CD4-positive, alpha-beta T cell treated with Interleukin-4 for 1 hour (primary cell): ENCODE measurements around the gene TANC1.

Experiments used
- DNase-seq, 2 donors: peaks; one replicate each; pipeline ENCODE4 v3.0.0-alpha.2; 2020 to 2022

Gene TANC1

DNA sequence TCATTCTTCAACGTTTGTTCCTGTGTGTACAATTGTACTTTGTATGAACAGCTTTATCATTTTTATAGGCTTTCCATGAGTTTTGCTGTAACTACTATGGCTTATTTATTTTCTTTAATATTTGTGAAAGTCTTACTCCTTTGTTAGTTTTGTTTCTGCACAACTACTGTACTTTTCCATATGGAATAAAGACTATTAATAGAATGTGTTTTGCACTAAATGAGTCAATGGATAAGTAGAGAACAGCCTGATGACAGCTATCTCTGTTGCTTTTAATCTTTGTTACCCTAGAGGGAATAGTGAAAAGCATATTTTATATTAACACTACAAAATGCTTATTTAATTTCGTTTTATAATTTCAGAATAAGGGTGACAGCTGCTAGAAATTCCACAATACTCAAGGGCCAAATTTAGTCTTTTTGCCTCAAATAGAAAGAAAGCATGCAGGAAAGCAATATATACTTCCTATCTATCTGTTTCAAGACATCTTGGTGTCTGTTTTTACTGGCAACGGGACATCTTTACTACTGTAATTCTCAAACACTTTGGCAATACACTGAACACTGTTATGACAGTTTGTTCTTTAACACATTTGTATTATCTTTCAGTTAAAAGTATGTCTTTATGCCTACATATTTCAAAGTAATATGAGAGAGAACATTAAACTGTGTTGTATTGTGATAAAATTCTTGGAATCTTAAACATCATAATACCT is 264.2 kb downstream of the TANC1 start:
- no peak for DNase-seq

DNA sequence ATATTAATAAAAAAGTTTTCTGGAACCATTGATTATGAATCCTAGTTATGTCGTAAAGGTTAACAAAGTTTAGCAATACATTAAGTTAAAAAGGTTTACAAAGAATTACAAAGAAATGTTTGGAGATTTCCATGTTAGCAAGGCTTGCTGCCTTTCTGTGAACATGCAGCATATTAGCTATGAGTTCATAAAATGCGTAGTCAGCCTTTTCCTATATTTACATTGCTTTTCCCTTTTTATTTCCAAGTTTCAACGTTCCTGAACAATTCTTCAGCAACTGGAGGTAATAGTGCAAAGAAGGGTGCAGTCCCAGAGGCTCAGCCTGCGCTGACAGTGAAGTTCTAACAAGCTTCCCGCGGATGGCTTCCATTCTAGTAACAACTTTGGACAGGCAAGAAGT is 266.4 kb downstream of the TANC1 start:
- no peak for DNase-seq

DNA sequence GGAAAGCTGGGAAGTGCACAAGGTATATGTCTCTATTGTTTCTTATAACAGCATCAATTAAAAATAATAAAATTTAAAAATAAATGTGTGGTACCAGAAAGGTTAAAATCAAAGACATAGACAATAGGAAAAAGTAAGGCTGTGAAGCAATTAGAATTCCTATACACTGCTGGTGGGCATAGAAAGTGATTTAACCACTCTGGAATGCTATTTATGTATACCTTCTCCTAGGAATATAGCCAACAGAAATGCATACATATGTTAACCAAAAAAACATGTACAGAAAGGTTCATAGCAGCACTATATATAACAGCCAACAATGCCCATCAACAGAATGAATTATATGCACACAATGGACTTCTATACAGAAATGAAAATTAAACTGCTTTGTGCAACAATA is 275.1 kb downstream of the TANC1 start:
- no peak for DNase-seq

DNA sequence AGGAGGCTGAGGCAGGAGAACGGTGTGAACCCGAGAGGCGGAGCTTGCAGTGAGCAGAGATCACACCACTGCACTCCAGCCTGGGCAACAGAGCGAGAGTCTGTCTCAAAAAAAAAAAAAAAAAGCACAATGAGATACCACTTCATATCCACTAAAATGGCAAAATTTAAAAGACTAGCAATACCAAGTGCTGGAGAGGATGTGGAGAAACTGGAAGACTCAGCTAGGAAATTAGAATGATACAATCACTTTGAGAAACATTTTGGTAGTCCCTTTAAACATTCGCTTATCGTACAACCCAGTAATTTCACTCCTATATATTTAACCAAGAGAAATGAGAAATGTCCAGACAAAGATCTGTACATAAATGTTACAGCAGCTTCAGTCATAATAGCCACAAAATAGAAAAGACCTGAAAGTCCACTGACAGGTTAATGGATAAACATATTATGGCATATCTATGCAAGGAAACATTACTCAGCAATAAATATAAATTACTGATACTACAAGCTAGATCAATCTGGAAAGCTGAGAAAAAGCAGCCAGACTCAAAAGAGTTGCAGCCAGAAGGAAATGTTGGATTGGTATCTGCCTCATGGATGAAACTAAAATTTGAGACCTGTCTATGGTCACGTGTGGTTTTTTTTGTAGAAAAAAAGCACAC is 278.0 kb downstream of the TANC1 start:
- no peak for DNase-seq

DNA sequence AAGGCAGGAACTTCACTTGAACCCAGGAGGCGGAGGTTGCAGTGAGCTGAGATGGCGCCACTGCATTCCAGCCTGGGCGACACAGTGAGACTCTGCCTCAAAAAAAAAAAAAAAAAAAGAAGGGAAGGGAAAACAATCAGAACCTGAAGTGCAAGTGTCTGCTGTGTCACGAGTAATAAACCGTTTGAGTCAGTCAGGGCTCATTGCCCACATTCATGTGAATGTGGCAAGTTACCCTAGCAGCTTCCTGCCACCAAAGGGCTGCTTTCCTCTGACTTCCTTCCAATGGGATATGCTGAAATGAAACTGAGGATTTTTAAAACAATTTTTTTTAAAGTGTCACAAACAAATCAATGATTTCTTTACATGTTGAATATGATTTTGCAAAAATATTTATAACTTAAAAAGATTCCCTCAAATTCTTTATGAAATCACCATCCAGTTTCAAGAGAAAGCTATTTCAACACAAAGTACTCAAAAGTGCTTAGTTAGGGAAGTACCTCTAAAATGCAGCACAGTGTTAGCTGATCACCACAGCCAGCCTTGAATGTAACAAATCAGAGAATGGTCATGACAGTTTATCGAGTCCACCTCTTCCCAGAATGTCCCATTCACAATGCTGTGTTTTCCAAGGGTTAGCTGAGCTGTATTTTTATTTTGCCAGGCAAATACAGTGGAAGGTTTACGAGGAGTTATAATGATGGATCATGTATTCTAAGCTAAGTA is 281.7 kb downstream of the TANC1 start:
- DNase-seq: peak in 1 of 2 donors; percentile 30

DNA sequence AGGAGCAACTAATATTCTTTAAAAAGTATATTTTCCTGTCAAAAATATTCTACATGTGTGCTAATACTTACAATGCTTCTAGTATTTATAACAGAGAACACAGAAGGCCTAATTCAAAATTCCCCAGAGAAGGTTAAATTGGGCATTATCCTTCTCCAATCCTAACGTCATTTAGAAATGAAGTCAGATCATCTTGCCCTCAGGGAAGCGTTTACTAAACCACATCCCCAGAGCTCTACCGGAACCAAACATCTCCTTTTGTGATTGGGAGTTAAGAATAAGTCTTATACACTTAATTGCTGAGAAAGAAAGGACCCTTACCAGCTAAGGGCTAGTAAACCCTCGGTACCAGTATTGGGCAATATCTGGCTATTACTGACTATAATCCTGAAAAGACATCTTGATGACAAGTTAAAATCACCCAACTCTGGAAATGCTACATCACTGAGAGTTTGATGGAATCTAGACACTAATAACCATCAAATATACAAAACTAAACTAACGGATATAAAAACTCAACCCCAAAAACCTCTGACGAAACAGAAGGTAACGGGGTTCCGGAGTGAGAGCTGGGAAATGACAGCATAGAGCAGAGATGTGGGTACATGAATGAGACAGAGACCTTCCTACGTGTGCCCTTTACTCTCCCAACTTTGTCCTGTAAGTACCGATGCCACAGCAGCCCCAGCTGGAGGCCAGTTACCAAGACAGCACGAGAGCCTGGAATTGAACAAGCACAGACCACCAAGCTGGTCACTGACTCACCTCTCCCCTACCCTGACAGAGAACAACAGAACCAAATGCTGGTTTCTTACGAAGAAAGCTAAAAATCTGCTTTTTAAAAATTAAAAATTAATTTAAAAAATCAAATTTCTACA is 283.1 kb downstream of the TANC1 start:
- no peak for DNase-seq

DNA sequence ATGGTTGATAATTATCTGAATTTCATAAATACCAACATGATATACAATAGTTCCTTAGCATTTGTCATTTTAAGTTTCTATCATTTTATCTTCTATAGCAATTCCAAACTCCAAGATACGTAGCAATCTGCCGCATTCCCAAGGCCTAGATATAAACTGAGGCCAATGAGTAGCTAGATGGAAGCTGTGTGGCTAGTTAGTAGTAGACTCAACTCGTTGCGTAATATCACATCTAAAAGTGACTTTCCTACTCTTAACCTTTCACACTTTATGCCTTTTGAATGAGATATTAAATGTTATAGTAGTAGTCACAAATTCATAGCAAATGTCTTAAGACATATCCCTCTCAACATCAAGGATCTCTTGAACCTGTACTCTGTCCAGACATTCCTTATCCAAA is 284.5 kb downstream of the TANC1 start:
- no peak for DNase-seq

DNA sequence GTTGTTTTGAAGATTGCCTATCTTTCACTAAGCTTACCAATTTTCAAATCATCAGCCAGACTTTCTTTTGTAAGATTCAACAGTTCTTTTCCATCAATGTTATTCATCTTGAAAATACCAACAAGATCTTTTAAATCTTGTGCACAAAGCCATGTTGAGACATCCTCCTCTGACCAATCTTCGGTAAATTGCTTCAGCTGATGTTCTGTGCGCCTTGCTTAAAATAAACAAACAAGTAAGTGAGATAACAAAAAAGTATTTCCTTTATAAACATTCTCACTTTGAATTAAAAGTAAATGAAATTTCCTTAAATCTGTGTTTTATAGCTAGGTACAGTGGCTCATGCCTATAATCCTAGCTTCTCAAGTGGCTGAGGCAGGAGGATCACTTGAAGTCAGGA is 287.7 kb downstream of the TANC1 start:
- no peak for DNase-seq

DNA sequence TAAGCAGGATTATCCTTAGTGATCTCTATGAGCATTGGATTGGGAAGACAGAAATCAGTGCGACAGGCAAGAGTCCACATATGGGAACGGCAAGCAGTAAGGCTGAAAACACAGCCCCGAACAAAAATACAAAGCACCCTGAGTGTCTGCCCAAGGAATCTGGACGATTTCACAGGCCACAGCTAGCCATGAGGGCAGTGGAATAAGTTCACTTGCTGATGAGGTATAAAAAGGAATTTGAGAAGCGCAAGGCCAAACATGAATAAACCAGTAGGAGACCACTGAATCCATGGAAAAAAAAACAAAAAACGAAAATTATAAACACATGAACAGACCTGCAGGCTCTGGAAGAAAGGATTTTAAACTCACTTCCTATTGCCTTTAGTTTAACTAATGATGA is 293.8 kb downstream of the TANC1 start:
- no peak for DNase-seq

DNA sequence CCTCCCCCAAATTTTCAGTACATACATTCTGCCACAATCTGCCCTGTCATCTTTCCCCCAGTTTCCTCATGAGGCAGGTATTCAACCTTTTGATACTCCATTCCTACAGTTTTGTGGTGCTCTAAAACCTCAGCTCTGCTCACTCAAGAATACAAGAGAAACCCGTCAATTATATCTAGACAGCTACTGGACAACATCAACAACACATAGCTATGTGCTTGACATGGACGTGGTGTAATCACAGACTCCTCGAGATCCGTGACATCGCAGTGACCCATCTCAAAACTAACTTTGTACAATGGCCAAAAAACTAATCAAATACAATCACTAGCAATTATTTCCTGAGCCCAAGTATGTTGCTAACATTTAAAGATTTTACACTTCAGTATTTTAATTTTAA is 294.5 kb downstream of the TANC1 start:
- no peak for DNase-seq

DNA sequence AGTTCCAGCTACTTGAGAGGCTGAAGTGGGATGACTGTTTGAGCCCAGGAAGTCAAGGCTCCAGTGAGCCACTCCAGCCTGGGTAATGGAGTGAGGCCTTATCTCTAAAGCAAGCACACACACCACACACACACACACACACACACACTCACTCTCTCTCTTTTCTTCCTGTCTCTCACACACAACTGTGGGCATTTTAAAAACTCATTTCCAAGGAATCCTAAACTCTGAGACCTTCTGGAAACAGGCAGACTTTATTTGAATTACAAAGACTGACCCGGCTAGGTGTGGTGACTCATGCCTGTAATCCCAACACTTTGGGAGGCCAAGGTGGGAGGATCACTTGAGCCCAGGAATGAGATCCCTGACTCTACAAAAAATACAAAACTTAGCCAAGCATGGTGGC is 296.7 kb downstream of the TANC1 start:
- no peak for DNase-seq

DNA sequence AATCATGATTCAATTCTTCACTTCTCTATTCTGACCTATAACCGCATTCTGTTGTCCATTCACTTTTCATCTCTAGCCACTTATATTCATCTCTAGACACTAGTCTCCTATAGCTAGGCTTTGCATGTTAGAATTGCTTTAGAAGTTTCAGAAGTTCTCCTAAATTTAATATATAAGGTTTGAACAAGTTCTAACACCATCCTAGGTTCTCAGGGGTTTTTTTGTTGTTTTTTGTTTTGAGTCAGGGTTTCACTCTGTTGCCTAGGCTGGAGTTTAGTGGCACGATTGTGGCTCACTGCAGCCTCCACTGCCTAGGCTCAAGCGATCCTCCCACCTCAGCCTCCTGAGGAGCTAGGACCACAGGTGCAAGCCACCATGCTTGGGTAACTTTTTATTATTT is 298.1 kb downstream of the TANC1 start:
- no peak for DNase-seq

DNA sequence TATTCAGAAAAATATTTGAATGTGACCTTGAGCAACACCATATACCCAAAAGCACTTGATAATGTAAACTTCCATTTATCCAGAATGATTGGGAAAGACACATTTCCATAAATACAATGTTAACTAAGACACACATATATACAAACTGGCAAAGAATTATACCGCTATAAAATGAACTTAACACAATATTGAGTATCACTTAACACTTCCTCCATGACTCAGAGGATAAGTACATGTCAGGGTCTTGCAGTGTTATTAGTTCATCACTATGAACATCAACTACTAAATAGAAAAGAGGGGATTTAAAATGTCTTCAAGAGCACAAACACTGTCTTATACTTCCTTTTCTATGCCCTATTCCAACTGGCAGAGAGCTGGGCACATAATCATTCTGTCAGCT is 299.5 kb downstream of the TANC1 start:
- DNase-seq: no peak

DNA sequence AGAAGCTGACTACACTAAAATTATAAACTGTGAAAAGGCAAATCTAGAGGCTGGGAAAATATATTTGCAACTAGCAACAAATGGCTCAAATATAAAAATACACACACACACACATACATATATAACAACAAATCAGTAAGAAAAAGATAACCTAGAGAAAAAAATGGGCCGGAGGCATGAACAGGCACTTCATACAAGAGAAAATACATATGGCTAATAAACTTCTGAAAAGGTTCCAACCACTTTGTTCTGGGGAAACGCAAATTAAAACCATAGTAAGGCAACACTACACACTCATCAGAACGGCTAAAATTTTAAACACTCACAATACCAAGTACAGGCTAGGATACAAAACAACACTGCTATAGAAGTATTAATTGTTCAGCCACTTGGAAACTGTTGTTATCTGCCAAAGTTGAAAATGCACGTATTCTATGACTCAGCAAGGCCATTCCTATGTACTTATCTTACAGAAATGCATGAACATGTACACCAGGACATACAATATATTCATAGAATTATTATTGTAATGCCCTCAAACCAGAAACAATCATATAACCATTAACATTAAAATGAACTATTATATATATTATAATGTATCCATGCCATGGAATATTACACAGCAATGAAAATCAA is 302.4 kb downstream of the TANC1 start:
- no peak for DNase-seq

DNA sequence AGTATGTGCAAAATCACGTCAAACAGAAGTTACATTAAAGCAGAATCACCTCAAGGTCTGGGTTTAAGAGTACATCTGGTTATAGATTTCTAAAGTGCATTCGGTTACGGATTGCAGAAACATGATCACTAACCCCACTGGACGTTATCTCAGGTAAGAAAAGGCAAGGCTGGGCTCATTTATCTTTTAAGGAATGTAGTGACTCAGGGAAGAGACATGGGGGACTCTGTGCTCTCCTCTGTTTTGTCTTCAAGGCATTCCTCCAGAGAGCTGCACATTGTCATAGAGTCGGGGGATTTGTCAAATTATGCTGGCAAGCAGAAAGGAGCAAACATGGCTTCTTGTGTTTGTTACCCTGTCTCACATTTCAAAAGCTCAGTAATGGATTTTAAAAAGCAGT is 303.7 kb downstream of the TANC1 start:
- no peak for DNase-seq

DNA sequence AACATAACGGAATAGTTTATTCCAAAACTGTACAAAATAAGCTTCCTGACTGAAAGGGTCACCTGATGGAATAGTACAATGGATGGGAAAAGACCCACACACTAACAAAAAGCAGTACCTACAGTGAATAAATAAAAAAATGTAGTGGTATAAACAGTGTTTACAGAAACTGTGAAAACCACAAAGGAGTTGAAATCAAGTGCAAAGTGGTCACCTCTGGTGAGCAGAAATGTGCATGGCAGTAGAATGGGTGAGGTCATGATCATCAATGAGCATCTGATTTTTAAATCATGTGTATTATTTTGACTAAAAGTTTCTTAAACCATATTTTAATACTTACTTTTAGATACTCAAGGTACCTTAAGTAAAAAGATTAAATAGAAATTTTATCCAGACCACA is 306.7 kb downstream of the TANC1 start:
- no peak for DNase-seq

DNA sequence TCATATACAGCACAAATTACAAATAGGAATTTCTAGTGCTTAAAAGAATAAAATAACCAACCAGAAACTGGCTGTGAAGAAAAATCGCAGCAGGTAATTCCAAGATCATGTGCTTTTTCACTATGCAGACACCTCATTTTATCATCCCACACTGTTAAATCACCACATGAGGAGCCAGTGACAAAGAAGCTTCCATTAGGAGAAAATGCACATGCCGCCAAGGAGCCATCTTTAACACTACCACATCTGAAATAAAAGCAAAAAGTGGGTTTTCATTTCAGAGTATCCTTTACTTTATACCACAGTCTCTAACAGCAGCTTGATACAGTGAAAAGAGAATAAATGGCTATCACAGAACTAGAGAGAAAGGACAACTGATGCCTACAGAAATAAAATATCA is 311.3 kb downstream of the TANC1 start:
- no peak for DNase-seq

DNA sequence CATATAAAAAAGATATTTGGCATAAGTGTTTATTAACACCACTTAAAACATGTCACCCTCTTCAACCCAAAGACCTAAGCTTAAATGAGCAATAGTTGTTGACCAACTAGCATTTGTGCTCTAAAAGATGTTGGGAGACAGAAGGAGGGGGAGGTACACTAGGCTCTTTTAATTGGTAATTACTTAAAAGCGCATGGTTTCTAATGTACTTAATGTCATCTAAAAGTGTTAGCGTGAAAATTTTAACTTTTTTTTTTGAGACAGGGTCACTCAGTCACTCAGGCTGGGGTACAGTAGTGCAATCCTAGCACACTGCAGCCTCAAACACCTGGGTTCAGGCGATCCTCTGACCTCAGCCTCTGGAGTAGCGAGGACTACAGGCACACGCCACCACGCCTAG is 312.6 kb downstream of the TANC1 start:
- no peak for DNase-seq
